ENCODE data around the gene SEPTIN11. TPM values are rescaled to one million over a fixed set of nuclear protein-coding genes. Genes with fewer than 3 reads are reported as not detected.
A peak's percentile ranks its signal among the peaks of the same experiment; 100 is the strongest.

Gene SEPTIN11
- total RNA-seq, 1 donor, result 280 TPM

DNA sequence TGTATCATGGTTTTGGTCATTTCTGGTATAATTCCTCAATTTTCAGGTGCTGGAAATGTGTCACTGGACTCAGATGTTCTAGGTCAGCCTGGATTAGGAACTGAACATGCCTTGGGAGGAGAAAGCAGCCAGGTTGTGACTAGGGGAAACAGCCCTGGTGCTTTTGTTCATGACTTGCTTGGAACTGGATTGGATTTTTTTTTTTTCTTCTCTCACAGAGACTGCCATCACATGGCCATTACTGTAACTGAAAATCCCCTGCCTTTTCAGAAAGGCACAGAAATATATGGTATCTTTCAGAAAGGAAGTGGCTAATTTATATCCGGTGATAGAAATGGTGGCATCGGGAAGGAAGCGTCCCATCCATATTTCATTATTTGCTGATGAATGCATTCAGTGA is 34.6 kb downstream of the SEPTIN11 start:
- TF ChIP-seq, protein P1, sequence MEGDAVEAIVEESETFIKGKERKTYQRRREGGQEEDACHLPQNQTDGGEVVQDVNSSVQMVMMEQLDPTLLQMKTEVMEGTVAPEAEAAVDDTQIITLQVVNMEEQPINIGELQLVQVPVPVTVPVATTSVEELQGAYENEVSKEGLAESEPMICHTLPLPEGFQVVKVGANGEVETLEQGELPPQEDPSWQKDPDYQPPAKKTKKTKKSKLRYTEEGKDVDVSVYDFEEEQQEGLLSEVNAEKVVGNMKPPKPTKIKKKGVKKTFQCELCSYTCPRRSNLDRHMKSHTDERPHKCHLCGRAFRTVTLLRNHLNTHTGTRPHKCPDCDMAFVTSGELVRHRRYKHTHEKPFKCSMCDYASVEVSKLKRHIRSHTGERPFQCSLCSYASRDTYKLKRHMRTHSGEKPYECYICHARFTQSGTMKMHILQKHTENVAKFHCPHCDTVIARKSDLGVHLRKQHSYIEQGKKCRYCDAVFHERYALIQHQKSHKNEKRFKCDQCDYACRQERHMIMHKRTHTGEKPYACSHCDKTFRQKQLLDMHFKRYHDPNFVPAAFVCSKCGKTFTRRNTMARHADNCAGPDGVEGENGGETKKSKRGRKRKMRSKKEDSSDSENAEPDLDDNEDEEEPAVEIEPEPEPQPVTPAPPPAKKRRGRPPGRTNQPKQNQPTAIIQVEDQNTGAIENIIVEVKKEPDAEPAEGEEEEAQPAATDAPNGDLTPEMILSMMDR (IDR thresholded peaks at IDR 0.05; ENCODE audit: insufficient read depth, low read length), result peak; percentile 51
- H3K4me3 ChIP-seq (ENCODE audit: low read depth, low read length), result peak overlapping the region; percentile 27
- DNase-seq (ENCODE audit: low read depth), result peak; percentile 73

DNA sequence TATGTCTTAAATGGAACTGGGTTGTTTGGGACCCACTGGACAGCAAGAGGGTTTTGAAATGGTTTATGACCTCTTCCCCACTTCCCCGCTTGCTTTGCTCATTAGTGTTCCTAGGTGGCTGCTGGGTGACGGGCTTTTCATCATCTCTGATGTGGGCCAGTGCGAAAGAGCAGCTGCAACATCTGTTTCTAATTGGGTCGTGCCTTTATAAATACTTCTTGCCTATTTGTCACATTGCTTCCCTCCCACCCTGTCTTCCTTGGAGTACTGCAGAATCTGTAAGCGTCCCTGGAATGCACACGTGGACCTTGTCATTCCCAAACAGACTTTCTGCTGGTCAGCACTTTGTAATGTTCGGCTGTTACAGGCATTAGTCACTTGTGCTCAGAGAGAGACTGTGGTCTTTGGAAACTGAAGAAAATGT is 35.2 kb downstream of the SEPTIN11 start:
- peak; percentile 100 for DNase-seq (ENCODE audit: low read depth)
- peak overlapping the region; percentile 27 for H3K4me3 ChIP-seq (ENCODE audit: low read depth, low read length)
- TF ChIP-seq, protein P1 (IDR thresholded peaks at IDR 0.05; ENCODE audit: insufficient read depth, low read length), result no peak

DNA sequence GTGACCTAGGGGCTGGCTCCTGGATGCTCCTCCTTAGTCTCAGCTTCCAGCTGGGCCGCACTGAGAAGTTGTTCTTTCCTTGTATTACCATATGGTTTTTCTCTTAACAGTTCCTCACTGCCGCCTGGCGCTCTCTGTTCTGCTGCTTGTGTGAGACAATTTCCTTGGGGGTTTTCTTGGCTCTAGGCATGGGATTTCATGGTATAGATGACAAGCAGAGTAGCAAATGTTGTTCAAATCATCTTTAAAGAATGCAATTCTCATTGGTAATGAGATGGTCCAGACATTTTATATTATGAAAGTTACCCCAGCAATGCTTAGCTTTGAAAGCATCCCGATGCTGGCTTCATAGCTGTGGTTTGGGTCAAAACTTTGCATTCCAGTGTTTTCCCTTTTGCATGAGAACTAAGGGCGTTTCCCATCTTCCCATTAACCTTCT is 37.6 kb downstream of the SEPTIN11 start:
- peak overlapping the region; percentile 46 for H3K4me3 ChIP-seq (ENCODE audit: low read depth, low read length)
- peak; percentile 99 for DNase-seq (ENCODE audit: low read depth)
- TF ChIP-seq, protein P1 (IDR thresholded peaks at IDR 0.05; ENCODE audit: insufficient read depth, low read length), result peak; percentile 24

DNA sequence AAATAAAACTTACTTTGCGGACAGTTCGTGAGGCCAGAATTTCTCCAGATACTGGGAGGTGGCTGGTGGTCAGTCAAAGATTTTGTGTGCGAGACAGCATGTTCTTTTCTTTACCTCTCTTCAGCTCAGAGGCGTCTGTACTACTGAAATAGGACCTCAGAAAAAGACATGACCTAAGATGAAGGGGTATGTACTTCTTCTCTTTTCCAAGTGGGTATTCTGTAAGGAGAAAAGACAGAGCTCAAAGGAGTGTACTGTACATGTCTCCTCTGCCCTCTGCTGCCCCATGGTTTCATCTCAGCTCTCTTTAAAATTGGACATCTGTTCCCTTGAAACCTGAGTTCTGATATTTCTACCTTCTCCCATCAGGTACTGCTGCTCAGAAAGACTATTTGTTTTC is 38.1 kb downstream of the SEPTIN11 start:
- DNase-seq (ENCODE audit: low read depth), result no peak
- peak overlapping the region; percentile 60 for H3K4me3 ChIP-seq (ENCODE audit: low read depth, low read length)
- TF ChIP-seq, protein P1 (IDR thresholded peaks at IDR 0.05; ENCODE audit: insufficient read depth, low read length), result no peak

DNA sequence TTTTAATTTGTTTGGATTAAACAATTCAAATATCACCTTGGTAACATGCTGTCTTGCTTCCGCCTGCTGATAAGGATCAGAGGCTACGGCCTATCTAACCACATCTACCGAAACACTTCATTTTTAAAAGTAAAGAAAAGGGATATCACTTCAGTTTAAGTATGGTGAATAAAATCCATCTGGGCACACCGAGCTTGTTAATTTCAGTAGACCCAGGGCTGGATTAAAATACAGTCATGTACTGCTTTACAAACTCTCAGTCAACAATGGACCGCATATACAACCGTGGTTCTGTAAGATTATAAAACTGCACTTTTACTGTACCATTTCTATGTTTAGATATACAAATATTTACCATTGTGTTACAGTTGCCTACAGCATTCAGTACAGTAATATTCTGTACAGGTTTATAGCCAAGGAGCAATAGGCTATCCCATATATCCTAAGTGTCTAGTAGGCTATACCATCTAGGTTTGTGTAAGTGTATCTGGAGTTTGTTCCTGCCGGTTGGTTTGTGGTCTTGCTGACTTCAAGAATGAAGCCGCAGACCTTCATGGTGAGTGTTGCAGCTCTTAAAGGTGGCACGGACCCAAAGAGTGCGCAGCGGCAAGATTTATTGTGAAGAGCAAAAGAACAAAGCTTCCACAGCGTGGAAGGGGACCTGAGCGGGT is 40.0 kb downstream of the SEPTIN11 start:
- no peak overlapping the region for H3K4me3 ChIP-seq (ENCODE audit: low read depth, low read length)
- TF ChIP-seq, protein P1 (IDR thresholded peaks at IDR 0.05; ENCODE audit: insufficient read depth, low read length), result no peak
- no peak for DNase-seq (ENCODE audit: low read depth)

DNA sequence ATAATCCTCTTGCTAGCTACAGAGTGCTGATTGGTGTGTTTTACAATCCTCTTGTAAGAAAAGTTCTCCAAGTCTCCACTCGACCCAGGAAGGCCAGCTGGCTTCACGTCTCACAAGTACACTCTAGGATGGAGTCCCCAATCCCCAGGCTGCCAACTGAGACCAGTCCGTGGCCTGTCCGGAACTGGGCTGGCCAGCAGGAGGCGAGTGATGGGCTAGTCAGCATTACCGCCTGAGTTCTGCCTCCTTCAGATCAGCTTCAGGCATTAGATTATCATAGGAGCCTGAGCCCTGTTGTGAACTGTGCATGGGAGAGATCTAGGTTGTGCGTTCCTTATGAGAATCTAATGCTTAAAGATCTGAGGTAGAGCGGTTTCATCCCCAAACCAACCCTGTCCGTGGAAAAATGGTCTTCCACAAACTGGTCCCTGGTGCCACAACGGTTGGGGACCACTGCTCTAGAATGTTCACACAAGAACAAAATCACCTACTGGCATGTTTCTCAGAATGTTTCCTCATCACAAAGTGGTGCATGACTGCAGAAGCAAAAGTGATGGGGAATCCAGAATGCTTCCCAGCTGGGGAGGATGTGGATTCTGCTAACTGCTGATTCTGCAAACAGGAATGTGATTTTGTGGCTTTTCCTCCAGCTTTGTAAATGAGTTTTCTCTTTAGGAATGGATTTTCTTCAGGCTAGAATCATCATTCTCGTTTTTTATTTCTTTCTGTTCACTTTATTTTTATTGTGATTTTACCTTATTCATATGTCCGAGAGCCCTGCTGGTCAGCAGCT is 40.9 kb downstream of the SEPTIN11 start:
- DNase-seq (ENCODE audit: low read depth), result peak; percentile 91
- TF ChIP-seq, protein P1 (IDR thresholded peaks at IDR 0.05; ENCODE audit: insufficient read depth, low read length), result no peak
- no peak overlapping the region for H3K4me3 ChIP-seq (ENCODE audit: low read depth, low read length)
